Fibroblast of peridontal ligament (primary cell): ENCODE results near the gene MAD2L2.
A peak's percentile ranks its signal among the peaks of the same experiment; 100 is the strongest.

Experiments used
- DNase-seq: peaks from one replicate; pipeline ENCODE4 v3.0.0-alpha.2; 2010; ENCODE audit errors: extremely low read depth

The MAD2L2 gene

DNA sequence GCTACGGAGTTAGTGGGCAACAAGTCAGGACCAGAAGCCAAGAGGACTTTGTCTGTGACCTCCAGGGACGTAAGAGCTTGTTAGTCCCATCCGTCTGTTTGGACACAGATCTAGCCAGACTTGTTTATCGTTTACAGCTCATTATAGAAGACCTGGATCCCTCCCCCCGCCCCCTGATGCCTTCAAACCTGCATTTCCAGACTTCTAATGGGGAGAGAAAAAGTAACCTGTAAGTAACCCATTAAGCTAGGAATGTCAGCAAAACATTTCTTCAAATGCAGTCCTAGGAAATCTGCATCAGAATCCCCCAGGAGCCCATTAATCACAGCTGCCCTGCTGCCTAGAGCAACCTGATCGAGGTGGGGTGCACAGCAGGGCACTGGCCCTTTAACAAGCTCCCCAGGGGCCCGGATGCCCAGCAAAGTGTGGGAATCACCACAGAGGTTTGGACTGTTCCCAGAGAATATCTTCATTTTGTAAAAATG, 1.4 kb upstream of the MAD2L2 start:
- no peak for DNase-seq

DNA sequence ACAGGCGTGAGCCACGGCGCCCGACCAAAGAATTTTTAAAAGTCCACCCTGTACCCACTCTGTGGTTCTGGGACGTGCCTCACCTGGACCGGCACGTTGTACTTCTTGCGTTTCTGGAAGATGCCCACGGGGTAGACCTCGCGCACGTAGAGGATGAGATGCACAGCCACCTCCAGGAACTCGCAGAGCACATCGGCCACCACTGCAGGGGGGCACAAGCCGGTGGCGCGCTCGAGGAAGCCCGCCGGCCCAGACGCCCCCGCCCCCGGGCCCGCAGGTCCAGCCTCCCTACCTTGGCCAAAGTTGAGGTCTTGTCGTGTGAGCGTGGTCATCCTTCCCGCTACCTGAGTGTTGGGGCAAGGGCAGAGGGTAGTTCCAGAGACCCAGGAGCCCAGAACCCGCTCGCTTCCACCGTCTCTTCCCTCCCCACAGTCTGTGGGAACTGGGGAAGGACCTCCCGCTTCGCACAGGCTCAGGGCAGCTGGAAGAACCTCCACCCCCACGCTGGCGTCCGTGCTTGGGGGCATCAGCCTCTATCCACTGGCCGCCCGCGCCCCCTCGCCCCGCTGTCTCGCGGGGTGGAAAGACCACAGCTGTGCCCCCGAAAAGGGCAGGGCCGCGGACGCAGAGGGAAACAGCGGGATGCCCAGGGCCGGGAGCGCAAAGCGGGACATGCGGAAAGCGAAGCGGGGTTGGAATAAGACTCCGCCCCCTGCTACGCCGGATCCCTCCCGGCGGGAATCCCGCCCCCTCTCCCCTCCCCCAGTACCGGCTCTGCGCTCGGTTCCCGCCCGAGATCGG, 478 bp downstream of the MAD2L2 start:
- DNase-seq = no peak

DNA sequence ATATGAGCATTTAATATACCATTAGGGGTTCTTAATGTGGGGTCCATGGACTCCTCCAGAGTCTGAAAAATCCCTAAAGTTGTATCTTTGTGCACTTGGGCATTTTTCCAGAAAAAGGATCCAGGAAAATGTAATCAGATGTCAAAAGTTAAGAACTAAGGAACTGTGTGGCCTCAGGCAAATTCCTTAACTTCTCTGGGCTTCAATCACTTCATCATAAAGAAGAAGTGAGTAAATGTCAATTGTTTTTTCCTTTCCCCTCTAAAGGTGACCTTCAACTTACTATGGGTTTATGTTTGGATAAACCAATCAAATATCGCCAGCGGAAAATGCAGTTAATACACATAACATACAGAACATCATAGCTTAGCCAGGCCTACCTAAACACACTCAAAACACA, 2.5 kb downstream of the MAD2L2 start:
- DNase-seq = no peak

DNA sequence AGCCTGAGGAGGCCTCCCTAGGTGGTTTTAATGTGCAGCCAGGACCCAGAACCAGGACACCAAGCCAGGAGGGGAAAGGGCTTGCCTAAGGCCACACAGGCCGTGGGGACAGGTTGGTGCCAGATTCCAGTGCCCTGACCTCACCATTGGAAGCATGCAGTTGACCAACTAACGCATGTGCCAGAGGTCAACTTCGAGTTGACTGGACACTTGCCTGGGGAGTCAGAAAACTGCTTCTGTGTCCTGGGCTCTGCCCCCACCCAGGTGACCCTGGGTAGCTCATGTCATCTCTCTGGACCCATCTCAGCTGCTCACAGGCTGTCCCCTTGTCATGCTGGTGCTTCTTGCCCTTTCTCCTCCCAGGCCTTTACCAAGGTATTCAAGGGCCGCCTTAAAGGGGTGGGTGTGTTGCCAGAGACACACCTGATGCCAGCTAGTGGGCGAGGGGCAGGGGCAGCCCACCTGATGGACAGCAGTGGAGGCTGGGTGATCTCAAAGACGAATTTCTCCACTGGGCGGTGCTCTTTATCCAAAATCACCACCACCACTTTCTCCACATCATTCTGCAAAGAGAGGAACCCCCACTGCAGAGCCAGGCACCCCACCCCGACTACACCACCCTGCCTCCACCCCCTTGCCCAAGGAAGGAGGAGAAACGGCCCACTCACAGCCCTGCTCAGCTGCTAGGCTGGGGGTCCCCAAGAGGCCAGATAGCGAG, 4.4 kb downstream of the MAD2L2 start:
- no peak for DNase-seq

DNA sequence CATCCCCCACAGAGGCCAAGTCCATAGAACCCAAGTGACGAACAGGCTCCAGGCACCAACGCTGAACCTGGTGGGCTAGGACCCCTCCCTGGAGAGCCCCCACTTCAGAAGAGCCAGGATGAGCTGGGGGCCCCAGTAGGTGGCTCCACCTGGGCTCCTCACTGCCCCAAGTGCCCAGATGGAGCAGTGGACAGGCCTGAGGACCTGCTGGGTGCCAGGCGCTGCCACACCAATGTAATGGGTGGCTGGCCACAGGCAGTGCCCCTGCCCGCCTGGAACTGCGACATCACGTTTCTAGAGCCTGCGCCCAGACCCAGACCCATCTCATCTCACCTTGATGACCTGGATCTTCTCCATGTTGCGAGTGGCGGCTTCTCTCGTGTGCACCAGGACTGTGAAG, 5.6 kb downstream of the MAD2L2 start:
- DNase-seq = no peak

DNA sequence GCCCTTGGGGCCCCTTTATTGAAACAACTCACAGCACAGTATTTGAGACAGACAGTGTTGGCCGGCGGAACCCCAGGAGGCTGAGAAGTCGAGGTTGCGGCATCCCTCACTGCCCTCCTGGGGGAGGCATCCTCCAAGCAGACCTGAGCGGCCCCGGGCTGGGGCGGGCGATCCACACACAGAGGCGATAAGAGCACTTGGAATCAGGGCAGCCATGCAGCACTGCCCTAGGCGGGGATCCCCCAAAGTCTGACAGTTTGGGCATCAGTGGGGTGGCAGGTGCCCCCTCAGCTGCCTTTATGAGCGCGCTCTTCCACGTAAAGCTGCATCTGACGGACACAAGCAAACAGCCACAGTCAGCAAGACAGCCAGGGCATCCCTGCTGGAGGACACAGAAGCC, 6.5 kb downstream of the MAD2L2 start:
- DNase-seq = no peak

DNA sequence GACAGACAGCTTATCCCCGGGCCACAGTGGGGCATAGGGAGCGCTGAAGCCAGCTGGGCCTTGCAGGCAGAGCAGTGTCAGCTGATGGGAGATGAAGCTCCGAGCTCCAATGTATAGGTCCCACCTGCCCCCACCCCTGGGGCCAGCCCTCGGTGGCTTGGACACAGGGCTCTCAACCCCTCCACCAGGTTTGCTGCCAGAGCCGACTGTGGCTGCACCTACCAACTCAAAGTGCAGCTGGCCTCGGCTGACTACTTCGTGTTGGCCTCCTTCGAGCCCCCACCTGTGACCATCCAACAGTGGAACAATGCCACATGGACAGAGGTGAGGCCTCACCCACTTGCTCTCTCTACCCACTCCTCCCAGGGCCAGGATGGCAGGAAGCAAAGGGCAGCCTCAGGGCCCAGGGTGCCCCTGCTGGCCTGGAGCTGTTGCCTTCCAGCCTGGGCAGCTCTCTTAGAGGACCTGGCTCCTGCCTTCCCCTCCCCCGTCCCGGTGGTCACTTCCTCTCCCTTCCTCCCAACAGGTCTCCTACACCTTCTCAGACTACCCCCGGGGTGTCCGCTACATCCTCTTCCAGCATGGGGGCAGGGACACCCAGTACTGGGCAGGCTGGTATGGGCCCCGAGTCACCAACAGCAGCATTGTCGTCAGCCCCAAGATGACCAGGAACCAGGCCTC, 7.7 kb downstream of the MAD2L2 start:
- no peak for DNase-seq

DNA sequence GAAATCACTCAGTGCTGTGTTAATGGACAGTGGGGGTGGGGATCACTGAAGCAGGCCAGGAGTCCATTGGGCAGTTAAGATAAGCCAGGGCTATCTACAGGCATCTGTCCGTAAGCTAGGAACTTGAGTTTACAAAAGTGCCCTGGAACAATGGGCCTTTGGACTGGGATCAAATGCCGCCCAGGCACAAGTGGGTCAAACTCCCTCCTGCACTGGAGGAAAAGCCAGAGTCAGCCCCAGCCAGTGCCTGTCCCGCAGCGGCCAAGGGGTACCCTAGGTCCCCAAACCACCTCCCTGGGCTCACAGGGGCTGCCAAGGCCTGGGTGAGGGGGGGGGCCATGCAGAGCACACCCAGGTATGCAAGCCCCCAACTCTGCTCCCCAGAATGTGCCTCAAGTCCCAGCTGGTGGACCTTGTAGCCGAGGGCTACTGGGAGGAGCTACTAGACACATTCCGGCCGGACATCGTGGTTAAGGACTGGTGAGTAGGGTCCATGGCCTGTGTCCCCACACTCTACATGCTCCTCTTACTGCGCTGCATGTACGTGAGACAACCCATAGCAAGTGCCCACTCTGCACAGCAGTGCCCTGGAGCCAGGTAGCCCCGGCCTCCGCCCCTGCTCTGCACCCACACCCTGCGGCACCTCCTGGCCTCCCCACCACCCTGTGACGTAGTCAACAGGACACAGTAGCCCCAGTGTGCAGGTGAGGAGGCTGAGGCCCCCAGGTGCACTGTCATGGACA, 9.2 kb downstream of the MAD2L2 start:
- DNase-seq = no peak

DNA sequence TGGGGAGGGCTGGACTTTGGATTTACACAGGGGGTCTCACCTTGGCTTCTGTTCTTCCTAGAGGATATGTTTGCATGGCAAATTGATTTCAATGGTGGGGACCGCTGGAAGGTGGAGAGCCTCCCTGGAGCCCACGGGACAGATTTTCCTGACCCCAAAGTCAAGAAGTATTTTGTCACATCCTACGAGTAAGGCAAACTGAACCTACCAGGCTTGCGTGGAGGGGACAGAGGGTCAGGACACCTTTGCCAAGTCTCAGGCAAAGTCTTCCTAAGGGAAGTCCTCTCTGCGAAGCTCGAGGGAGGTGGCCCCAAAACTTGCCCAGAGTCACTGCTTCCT, 9.8 kb downstream of the MAD2L2 start:
- DNase-seq = no peak

DNA sequence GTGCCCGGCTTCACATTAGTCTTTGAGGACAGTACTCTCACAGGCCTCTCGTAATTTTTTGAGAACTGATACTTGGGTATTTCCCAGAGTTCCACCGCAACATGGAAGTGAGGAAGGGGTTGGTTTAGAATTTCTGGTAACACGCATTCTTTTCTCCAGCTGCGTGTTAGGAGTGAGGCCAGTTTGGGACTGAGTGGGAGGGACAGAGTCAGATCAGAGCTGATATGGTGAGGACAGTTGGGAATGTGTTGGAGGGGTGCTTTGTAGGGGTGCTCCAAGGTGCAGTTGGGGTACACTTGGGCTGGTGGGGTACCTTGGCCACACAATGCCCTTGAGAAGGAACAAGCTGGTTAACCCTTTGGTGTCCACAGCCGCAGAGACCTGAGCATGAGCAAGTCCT, 10.2 kb downstream of the MAD2L2 start:
- no peak for DNase-seq

DNA sequence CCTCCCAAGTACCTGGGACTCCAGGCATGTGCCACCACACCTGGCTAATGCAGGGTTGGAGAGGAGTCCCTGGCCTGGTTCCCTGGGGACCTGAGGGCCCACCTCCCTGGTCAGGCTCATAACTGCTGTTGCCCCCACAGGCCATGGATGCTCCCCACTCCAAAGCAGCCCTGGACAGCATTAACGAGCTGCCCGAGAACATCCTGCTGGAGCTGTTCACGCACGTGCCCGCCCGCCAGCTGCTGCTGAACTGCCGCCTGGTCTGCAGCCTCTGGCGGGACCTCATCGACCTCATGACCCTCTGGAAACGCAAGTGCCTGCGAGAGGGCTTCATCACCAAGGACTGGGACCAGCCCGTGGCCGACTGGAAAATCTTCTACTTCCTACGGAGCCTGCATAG, 12.4 kb downstream of the MAD2L2 start:
- DNase-seq = no peak

DNA sequence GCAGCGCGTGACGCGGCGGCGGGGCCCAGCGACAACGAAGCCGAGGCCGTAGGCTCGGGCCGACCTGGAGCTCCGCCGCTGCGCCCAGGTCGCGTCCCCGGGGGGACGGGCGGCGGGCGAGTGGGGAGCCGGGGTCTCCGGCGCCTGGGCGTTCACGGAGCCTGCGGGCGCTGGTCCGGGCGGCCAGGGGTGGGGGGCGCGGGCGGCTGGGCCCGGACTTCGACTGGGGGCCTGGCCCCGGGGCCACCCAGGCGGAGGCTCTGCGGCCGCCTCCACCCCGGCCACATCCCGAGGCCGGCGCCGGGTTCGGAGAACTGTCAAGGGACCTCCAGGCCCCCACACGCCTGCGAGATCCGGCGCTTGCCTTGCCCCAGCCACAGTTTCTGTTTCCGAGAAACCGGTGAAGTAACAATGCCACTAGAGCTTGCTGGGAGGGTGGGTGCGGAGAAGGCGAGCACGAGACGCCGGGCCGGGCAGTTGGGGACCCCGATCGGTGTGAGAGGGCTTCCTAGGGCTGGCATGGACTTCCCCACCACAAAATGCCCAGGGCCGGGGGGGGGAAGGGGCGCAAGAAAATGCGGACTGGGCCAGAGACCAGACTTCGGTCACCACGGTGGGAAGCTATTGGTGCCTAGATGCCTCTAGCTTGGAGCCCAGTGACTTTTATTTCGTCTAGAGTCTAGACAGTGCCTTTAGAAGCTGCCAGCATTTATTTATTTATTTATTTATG, 16.4 kb downstream of the MAD2L2 start:
- DNase-seq = peak; percentile 24

DNA sequence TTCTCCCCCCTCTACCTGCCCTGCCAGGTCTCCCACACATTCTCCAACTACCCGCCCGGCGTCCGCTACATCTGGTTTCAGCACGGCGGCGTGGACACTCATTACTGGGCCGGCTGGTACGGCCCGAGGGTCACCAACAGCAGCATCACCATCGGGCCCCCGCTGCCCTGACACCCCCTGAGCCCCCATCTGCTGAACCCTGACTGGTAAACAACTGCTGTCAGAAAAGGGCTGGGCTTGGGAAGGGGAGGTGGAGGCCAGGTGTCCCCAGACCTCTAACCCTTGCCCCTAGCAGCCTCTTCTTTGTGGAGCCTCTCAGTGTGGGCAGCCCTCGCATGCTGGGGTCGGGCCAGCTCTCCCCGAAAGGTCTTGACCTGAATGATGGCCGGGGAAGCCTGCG, 19.8 kb downstream of the MAD2L2 start:
- DNase-seq = no peak

DNA sequence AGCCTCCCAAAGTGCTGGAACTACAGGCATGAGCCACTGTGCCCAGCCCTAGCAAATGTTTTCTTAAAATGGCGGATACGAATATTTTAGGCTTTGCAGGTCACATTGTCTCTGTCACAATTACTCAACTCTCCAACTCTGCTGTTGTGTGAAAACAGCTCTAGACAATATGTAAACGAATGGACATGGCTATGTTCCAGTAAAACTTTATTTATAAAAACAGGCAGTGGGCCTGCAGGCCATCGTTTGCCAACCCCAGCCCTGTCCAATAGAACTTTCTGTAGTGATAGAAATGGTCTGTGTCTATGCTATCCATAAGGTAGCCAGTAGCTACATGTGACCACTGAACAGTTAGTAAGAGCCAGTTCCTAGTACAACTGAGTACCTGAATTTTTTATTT, 21.2 kb downstream of the MAD2L2 start:
- no peak for DNase-seq

DNA sequence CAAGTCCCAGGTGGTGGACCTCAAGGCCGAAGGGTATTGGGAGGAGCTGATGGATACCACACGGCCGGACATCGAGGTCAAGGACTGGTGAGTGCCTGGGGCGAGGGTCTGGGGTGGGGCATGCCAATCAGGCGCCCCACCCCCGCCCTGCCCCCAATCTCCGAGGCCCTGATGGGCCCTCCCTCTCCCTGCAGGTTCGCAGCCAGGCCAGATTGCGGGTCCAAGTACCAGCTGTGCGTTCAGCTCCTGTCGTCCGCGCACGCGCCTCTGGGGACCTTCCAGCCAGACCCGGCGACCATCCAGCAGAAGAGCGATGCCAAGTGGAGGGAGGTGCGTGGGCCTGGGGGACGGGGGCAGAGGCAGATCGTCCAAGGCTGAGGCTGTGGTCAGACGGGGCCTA, 22.4 kb downstream of the MAD2L2 start:
- DNase-seq = no peak

DNA sequence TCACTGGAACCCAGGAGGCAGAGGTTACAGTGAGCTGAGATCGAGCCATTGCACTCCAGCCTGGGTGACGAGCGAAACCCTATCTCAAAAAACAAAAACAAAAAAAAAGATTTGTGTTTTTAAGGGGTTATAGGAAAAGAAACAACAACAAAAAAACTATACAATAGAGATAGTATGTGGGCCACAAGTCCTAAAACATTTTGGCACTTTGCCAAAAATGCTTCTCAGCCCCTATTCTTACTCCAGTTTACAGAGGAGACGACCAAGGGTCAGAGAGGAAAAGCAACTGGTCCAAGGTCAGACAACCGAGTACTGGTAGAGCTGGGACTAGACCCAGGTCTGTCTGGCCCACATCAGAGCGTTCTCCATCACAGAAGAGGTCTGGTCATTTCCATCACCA, 23.3 kb downstream of the MAD2L2 start:
- DNase-seq = no peak

DNA sequence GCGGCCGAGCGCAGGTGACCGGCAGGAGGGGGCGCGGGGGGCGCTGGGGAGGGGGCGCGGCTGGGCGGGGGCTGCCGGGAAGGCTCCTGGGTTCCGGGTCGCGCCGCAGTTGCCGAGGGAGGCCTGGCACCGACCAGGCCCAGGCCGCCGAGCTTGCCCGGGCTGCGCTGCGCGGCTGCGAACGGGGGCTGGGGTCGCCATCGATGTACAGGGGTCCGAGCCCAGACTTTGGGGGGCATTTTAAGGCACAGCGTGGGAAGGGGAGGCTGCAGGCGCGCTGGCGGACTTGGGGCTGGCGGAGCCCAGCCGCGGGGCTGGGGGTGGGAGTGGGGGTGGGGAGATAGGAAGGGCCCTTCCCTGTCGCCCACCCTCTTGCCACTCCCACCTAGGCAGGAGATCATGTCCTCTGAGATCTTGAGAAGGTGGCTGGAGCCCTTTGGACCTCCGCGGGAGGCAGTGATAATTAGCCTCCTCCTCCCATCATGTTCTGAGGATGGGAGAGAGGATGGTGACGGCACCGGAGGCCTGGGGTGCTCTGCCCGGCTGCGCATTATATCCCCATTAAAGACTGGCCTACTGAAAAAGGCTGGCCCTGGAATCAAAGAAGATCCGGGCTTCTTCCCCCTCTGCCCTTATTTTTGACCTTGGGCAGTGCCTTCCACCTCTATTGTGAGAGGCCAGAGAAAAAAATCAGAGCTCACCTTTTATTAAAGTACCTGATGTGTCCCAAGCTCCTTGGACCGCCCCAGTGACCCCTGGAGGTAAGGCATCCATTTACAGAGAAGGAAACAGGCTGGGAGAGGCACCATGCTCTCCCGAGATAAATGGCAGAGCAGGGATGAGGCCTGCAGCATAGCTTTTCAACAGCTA, 25.8 kb downstream of the MAD2L2 start:
- no peak for DNase-seq

DNA sequence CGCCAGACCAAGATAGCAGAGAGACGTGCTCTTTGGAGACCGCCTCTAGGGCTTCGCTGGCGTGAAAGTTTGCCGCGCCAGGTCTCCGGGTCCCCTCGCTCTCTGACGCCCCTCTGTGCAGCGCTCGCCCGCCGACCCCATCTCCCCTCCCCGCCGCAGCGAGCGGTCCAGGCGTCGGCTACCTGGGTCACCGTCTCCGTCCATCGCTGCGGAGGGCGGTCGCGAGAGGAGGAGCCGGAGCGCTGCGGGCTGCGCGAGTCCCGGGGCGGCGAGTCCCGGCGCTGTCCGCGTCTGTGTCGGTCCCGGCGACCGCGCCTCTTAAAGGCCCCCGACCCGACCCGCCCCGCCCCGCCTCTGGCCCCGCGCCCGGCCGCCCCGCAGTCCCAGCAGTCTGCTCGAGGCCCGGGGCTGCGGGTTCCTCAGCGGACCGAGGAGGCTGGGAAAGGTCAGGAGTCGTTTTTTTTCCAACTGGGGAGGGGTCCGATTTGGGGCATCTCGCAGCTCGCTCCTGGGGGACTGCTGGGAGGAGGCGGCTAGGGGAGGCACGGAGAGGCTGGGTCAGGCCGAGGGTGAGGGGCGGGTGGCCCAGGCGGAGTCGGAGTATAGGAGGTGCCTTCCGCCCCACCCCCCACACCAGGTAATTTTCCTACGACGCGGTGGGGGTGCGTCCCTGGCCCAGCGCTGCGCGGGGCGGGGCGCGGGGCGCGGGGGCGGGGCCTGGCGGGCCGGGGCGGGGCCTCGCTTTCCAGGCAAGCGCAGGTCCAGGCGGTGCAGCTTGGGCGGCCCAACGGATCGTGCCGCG, 26.6 kb downstream of the MAD2L2 start, which contains the start of the genes FBXO2 and FBXO44:
Gene FBXO2, minus strand, starts transcription at position 293 of the 802 bp plus-strand sequence. Its CDS starts 89 bp downstream, at position 204.
Gene FBXO44, plus strand, starts transcription at position 741 of the 802 bp plus-strand sequence. CDS start 959 bp downstream, outside the sequence.
- no peak for DNase-seq

DNA sequence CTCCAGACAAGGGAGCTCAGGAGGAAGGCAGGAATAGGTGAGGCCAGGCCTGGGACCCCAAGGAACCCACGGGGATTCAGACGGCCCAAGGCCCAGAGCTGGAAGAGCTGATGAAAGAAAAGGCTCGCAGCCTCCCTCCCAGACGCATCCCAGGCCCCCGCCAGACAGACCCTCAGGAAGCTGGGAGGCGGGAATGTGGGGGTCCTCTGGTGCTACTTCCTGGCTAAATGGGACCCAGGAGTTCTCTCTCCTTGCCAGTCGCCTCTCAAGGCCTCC, 27.1 kb downstream of the MAD2L2 start:
- DNase-seq = no peak
